HepG2 (cell line): ENCODE measurements around the gene GRAMD4.

Experiments used
- CBX2 ChIP-seq, 2 experiments: fragments of 200-600 bp in 1 of 2; sonication (generic); formaldehyde crosslinking in 1 of 2; IDR thresholded peaks; 2 replicates each; pipeline versions ENCODE4 v1.7.0 to v1.8.1; 2018 to 2022; ENCODE audit warnings: low read depth in 2 of 2, low read length in 1 of 2, mild to moderate bottlenecking in 1 of 2, missing genetic modification reagents in 1 of 2
- CREM ChIP-seq, 2 experiments: sonication (generic) in 1 of 2; formaldehyde crosslinking in 1 of 2; IDR thresholded peaks; 2 replicates each; pipeline versions ENCODE4 v1.4.0 to v1.6.1; 2016 to 2020; ENCODE audit warnings: antibody characterized with exemption in 1 of 2, mild to moderate bottlenecking in 1 of 2, missing genetic modification reagents in 1 of 2
- CTCF ChIP-seq: sonication (generic); formaldehyde crosslinking; IDR thresholded peaks from 2 replicates; pipeline ENCODE4 v1.5.0; 2020; ENCODE audit warnings: mild to moderate bottlenecking, missing genetic modification reagents, moderate library complexity
- MEF2D ChIP-seq: sonication (generic); formaldehyde crosslinking; IDR thresholded peaks from 2 replicates; pipeline ENCODE4 v1.5.1; 2020; ENCODE audit warnings: mild to moderate bottlenecking, missing genetic modification reagents
- NFIB ChIP-seq: sonication (generic); formaldehyde crosslinking; IDR thresholded peaks from 2 replicates; pipeline ENCODE4 v1.9.0; 2021; ENCODE audit warnings: missing genetic modification reagents, mild to moderate bottlenecking, borderline replicate concordance
- POLR2A ChIP-seq, 2 experiments: IDR thresholded peaks; 2 replicates each; pipeline ENCODE4 v1.6.1; 2011; ENCODE audit warnings: low read depth in 2 of 2, low read length in 2 of 2, mild to moderate bottlenecking in 1 of 2, moderate library complexity in 1 of 2; ENCODE audit not compliant: insufficient read depth in 1 of 2
- SETDB1 ChIP-seq: sonication (generic); formaldehyde crosslinking; IDR thresholded peaks from 2 replicates; pipeline ENCODE4 v1.5.1; 2020; ENCODE audit warnings: missing genetic modification reagents, mild to moderate bottlenecking, borderline replicate concordance
- SIX1 ChIP-seq: sonication (generic); formaldehyde crosslinking; IDR thresholded peaks from 2 replicates; pipeline ENCODE4 v1.4.0; 2020; ENCODE audit warnings: missing genetic modification reagents, borderline replicate concordance
- ZBTB1 ChIP-seq: sonication (generic); formaldehyde crosslinking; IDR thresholded peaks from 2 replicates; pipeline ENCODE4 v1.4.0; 2020; ENCODE audit warnings: missing genetic modification reagents, borderline replicate concordance
- ZNF180 ChIP-seq: sonication (generic); formaldehyde crosslinking; IDR thresholded peaks from 2 replicates; pipeline ENCODE4 v1.4.0; 2020; ENCODE audit warnings: low read depth, missing genetic modification reagents, borderline replicate concordance
- ZNF280D ChIP-seq: sonication (generic); formaldehyde crosslinking; IDR thresholded peaks from 2 replicates; pipeline ENCODE4 v1.5.1; 2020; ENCODE audit warnings: mild to moderate bottlenecking, missing genetic modification reagents

DNA sequence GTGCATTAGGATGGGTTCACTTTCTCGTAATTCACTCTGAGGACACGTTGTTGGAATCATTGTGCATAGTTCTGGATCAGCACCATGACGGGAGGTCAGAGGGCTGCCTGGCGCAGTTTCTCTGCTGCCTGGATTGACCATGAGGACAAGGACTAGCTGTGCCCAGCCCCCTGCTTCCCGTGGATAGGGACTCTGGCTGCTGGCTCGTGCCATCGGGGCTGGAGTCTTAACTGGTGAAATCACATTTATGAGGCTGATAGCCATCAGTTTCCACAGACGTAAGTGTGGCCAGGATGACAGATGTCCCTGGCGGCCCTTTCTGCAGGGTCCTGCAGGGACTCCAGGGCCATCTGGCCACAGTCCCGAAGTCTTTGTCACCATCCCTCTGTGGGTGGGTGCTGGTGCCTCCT lies 24.1 kb upstream of the GRAMD4 start:
- no peak for TF ChIP-seq ZBTB1
- TF ChIP-seq CBX2 (IDR thresholded peaks at IDR 0.05; ENCODE audit: low read depth, low read length): no peak
- TF ChIP-seq CBX2 (CRISPR knock-in tag; IDR thresholded peaks at IDR 0.05; ENCODE audit: low read depth): no peak
- no peak for TF ChIP-seq MEF2D (CRISPR knock-in tag)
- TF ChIP-seq NFIB: no peak
- TF ChIP-seq CTCF: no peak
- TF ChIP-seq ZNF180 (CRISPR knock-in tag): no peak
- no peak for TF ChIP-seq SETDB1
- no peak for TF ChIP-seq POLR2A (IDR thresholded peaks at IDR 0.05; ENCODE audit: insufficient read depth in 1 of 2, low read depth in 2 of 2, low read length in 2 of 2)
- no peak for TF ChIP-seq ZNF280D (CRISPR knock-in tag)
- TF ChIP-seq CREM (IDR thresholded peaks at IDR 0.05): no peak
- TF ChIP-seq CREM (CRISPR knock-in tag; IDR thresholded peaks at IDR 0.05): no peak
- no peak for TF ChIP-seq SIX1 (CRISPR knock-in tag)
